ENCODE data around the gene ADCK1.
"Not testable (repeated sequence)": the region's sequence is repeated elsewhere in the genome, so short reads cannot be mapped to it uniquely, and the experiment has no call there.

The ADCK1 gene

GRCh38 chr14:77866932-77867331 lies 67.0 kb downstream of the ADCK1 start:
- DNase-seq: no peak

DNA sequence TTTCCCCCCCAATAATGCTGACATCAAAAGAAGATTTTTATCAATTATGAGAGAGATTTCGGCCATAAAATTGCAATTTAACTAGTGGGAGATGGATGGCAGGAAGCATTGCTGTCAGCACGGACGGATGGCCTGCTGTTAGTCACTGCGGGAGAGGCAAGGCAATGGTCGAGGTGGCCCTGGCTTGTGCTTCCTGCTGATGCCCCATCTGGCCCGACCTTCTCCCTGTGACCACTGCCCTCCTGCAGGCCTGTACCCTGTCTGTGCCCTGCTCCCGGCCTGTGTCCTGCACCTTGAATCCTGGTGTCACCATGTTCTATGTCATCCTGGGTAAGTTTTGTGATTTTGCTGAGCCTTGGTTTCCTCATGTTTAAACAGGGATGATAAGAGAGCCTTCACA lies 67.6 kb downstream of the ADCK1 start:
- no peak for DNase-seq

DNA sequence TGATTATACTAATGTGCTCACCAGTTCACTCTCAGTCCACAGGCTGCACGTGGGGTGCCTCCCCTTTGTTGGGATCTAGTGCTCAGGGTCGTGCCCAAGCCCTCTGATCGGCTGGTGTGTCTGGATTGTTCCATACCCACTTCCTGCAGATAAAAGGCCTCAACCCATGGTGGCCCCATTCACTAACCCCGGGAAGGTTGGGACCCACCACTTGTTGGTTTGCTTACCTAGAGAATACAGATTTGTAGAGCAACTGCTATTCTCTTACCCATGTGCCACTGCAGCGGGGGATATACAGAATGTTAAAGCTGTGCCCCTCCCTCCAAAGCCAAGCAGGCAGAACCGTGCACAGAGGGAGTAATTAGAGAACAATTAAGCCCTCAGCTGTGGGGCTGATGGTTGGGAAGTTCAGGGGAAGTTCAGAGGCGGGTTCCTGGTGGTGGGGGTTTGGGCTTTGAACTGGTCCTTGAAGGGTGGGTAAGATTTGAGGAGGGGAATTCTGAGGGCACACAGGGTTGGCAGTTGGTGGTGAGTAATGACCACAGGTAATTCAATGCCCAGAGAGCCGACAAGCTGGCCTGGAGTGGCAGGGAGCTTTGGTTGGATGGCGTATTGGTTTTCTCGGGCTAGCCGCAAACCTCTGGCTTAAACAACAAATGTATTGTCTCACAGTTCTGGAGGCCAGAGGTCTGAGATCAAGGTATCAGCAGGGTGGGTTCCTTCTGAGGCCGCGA lies 68.8 kb downstream of the ADCK1 start:
- DNase-seq: no peak

DNA sequence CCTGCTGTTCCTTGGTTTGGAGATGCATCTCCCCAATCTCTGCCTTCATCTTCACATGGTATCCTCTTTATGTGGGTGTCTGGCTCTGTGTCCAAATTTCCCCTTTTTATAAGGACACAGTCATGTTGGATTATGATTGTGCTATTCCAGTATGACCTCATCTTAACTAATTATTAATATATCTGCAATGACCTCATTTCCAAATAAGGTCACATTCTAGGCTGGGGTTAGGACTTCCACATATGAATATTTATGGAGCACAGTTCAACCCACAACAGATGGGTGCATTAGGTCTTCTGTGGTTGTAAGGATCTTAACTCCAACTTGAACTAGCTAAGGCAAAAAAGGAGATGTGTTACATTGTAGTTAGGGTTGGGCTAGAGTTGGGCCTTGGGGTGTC lies 69.4 kb downstream of the ADCK1 start:
- no peak for DNase-seq

DNA sequence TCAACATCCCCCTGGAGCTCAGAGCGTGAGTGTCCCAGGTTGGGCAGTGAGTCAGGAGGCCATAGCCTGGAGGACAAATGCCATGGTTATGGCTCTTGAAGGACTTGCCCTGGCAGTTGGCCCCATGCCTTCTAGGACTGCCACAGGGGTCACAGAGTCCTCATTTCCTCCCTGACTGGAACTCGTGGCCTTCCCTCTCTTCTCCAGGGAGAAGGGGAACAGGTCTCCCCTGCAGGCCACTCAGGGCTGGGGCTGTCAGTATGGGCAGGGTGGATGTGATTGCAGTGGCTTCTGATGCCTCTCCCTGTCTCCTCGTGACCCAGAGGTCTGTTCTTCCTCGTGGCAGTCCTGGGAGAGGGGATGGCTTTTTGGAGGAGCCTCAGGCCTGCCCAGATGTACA lies 70.7 kb downstream of the ADCK1 start:
- DNase-seq: no peak

DNA sequence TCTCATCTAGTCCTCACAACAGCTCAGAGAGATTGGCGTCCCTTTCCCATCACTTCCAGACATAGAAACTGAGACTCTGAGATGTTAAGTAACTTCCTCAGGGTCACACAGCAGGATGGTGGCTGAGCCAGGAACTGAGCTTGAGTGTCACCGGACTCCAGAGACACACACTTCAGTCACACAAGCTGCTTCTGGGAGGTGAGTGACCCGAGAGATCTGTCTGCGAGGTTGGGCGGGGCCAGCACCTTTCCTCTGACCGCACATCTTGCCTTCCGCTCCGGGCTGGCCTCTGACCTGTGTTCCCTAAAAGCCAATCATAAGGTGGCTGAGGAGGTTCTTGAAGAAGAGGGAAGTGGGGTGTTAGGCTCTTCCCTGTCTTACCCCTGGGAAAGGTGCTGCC lies 72.2 kb downstream of the ADCK1 start:
- no peak for DNase-seq

DNA sequence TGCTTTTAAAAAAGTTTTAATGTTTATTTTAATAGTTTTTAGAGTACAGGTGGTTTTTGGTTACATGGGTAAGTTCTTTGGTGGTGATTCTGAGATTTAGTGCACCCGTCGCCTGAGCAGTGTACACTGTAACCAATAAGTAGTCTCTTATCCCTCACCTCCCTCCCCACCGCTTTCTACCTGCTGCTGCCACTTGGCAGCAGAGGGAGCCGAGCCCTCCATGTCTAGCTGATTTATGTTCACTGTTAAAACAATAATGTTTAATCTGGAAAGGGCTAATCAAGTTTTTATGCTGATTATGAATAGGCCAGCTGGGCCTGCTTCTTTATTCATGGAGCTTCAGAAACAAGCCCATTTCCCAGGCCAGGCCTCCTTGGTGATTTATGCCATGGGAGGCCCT lies 73.1 kb downstream of the ADCK1 start:
- no peak for DNase-seq

DNA sequence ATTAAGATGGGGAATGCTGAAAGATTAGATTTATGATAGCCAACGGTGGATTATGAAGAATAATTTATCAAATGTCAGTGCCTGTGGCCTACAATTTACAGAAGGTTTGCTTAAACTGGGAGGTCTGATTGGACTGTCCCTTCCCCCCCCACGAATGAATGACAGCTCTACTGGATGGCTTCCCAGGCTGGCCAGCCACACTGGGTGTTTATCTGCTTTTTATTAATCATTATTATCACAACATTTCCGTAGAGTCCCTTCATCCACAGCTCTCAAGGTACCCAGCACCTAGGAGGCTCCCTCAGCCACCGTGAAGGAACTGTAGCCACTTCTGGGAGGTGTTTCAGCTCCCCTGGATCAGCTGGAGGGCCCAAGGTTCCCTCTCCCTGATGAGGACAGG lies 78.9 kb downstream of the ADCK1 start:
- no peak for DNase-seq

DNA sequence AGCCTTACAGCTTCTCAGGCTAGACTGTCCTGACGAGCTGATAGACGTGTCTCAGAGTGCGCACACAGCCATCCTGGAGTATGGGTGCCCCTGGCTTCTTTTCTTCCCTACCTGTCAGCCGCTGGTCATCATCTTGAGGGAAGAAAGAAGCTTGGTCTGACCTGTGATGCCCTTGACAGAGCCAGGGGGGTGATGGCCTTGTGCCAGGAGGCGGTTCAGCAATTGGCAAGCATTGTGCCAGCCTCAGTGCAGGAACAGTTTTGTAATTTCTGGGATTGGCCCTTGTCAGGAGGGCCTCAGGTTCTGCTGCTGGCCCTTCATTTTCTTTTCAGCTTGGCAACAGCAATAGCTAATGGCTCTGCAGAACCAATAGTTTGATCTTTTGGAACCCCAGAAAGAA lies 80.1 kb downstream of the ADCK1 start:
- no peak for DNase-seq

DNA sequence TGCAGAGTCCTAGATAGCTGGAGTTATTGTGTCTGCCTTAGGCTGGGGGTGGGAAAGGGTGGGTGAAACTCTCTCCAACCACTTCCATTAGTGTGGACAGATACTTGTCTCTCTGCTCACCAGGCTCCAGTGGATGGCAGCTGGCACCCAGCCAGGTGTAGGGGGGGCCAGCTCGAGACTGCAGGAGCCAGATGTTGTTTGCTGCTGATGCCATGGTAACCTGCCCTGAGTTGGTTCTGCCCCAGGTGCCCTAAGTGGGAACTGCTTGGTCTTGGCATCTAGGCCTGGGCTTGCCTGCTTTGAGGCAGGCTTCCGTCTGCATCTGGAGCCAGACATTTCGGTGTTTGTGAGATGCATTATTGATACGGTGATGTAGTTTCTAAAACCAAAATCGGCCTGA lies 82.2 kb downstream of the ADCK1 start:
- no peak for DNase-seq

GRCh38 chr14:77882636-77883035 lies 82.7 kb downstream of the ADCK1 start:
- DNase-seq: no peak

- DNase-seq: no peak
Observed at GRCh38 chr14:77883131-77883846, 83.4 kb downstream of the ADCK1 start.

- DNase-seq: no peak
Observed at GRCh38 chr14:77883847-77884238, 83.9 kb downstream of the ADCK1 start.

- DNase-seq: no peak
Observed at GRCh38 chr14:77885367-77885766, 85.5 kb downstream of the ADCK1 start.

- DNase-seq: no peak
Observed at GRCh38 chr14:77886010-77886409, 86.1 kb downstream of the ADCK1 start.

DNA sequence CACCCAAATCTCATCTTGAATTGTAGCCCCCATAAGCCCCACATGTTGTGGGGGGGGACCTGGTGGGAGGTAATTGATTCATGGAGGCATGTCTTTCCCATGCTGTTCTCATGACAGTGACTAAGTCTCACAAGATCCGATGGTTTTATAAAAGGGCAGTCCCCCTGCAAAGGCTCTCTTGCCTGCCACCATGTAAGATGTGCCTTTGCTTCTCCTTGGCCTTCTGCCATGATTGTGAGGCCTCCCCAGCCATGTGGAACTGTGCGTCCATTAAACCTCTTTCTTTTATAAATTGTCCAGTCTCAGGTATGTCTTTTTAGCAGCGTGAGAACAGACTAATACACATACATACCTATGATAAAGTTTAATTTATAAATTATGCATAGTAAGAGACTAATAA lies 89.0 kb downstream of the ADCK1 start:
- not testable (repeated sequence) for DNase-seq

DNA sequence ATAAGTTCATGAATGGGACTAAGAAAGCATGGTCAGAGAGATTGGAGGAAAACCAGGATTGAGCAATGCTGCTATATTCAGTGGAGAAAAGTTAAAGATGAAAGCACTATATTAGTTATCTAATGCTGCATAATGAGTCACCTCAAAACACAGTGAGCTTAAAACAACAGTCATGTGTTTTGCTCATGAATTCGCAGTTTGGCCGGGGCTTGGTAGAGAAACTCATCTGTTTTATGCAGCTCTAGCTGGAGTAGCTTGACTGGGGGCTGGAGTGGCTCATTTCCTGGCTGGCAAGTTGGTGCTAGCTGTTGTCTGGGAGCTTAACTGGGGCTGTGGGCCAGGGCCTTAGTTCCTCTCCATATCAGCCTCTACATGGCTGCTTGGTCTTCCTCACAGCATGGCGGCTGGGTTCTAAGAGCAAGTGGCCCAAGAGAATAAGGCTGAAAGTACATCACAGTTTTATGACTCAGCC lies 90.1 kb downstream of the ADCK1 start:
- DNase-seq: no peak

- no peak for DNase-seq
Observed at GRCh38 chr14:77890873-77891272, 91.0 kb downstream of the ADCK1 start.

DNA sequence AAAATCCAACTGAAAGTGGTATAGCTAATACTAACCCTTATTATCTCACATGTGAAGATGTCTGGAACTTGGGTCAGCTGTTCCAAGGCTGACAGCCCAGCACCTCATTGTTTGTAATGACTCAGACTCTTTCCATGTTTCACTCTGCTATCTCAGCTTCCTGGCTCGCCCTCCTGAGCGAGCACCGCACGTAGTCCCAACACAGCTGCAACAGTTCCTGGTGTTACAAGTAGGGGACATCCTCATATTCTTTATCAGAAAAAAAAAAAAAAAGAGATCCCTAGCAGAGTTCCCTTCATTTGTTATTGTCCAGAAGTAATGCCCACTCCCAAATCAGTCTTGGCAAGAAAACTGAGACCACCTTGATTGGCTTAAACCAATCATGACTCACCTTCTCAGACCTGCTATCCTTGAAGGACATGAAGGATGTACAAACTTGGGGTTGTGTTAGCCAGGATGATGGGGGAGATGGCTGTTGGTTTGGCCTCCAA lies 92.5 kb downstream of the ADCK1 start:
- DNase-seq: no peak

DNA sequence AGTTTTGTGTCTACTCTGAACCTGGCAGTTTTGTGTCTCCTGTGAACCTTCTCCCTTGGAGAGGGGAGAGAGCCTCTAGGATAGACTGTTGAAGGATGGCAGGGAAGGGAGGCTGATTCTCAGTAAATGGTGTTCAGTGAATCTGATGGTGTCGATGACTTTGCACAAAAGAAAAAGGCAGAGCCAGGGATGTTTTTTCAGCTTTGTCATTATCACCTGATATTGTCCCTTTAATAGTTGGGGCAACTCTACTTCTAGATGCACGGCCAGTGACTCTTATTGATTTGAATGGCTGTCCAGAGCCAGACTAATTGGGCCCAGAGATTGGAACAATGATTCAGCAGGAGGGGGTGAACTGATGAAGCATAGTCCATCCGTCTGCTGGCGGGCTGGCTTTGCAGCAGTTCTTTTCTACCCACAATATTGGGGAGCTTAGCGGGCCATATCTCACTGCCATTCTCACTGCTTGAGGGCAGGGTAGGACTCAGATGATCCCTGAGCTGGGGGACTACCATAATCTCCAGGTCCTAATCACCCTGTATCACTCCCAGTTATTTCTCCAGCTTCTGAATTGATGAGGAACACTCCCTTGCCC lies 93.1 kb downstream of the ADCK1 start:
- no peak for DNase-seq

DNA sequence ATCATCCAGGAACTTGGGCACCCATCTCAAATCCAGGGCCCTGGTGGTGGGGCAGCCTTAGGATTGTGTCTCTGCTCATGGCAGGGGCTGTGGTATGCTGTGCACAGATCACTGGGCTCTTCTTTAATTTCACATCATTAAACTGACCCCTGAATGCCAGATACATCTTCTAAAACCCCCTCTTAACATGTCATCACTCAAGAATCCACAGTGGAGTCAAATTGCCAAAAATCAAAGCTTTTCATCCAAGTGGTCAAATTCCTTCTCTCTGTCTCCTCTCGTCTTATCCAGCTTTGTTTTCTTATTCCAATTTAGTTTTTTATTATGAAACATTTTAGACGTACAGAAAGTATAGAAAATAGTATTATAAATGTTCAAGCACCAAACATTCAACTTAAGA lies 97.5 kb downstream of the ADCK1 start:
- no peak for DNase-seq

GRCh38 chr14:77902811-77903210 lies 102.9 kb downstream of the ADCK1 start:
- DNase-seq: no peak

- no peak for DNase-seq
Observed at GRCh38 chr14:77903221-77903620, 103.3 kb downstream of the ADCK1 start.

Measured in activated CD4-positive, CD25-positive, alpha-beta regulatory T cell treated with anti-CD3 and anti-CD28 coated beads, Interleukin-2, amount 50 U/mL, for 72 hours (primary cell).